Astrocyte of the cerebellum (primary cell): ENCODE measurements around the gene SIK3.

Experiments
- DNase-seq: peaks from one replicate; pipeline ENCODE4 v3.0.0-alpha.2; 2011; ENCODE audit warnings: low read depth
- H3K4me3 ChIP-seq: 2 replicates; pipeline ENCODE4 v1.5.1; 2011; ENCODE audit warnings: mild to moderate bottlenecking, low read depth, low read length, moderate library complexity
- in situ Hi-C: cut with HindIII; loops from 2 replicates; pipeline ENCODE4 v1.10.0; 2017; ENCODE audit warnings: low sequenced_read_pairs
- TF ChIP-seq, protein P1 (sequence below): IDR thresholded peaks from 2 replicates; pipeline ENCODE4 v1.5.1; 2012; ENCODE audit warnings: low read length, low read depth, moderate library complexity, mild to moderate bottlenecking; ENCODE audit errors: missing control alignments

The SIK3 gene

DNA sequence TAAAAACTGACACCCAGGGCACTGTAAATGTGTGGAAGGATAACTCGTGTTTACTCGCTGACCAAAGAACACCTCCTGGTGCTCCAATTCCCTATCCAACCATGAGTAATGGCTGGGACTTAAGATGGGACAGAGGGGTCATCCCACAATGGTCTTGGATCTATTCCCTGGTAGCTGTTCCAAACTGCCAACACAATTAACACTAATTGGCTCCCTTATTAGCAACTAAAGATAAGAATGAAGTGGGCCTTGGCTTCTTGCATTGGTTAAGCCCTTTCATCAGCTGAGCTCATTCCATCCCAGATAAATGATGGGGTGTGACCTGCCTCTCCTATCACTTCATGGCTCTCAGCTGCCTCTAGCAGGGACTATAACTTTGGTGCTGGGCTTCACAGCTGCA lies 1.5 kb upstream of the SIK3 start:
- in situ Hi-C loops: loop anchor here (25.0 kb wide), 1 partner anchor 212 kb away; no protein-coding TSS in a partner anchor
- no peak for DNase-seq
- TF ChIP-seq, protein P1, sequence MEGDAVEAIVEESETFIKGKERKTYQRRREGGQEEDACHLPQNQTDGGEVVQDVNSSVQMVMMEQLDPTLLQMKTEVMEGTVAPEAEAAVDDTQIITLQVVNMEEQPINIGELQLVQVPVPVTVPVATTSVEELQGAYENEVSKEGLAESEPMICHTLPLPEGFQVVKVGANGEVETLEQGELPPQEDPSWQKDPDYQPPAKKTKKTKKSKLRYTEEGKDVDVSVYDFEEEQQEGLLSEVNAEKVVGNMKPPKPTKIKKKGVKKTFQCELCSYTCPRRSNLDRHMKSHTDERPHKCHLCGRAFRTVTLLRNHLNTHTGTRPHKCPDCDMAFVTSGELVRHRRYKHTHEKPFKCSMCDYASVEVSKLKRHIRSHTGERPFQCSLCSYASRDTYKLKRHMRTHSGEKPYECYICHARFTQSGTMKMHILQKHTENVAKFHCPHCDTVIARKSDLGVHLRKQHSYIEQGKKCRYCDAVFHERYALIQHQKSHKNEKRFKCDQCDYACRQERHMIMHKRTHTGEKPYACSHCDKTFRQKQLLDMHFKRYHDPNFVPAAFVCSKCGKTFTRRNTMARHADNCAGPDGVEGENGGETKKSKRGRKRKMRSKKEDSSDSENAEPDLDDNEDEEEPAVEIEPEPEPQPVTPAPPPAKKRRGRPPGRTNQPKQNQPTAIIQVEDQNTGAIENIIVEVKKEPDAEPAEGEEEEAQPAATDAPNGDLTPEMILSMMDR: no peak
- H3K4me3 ChIP-seq: no peak overlapping the region

DNA sequence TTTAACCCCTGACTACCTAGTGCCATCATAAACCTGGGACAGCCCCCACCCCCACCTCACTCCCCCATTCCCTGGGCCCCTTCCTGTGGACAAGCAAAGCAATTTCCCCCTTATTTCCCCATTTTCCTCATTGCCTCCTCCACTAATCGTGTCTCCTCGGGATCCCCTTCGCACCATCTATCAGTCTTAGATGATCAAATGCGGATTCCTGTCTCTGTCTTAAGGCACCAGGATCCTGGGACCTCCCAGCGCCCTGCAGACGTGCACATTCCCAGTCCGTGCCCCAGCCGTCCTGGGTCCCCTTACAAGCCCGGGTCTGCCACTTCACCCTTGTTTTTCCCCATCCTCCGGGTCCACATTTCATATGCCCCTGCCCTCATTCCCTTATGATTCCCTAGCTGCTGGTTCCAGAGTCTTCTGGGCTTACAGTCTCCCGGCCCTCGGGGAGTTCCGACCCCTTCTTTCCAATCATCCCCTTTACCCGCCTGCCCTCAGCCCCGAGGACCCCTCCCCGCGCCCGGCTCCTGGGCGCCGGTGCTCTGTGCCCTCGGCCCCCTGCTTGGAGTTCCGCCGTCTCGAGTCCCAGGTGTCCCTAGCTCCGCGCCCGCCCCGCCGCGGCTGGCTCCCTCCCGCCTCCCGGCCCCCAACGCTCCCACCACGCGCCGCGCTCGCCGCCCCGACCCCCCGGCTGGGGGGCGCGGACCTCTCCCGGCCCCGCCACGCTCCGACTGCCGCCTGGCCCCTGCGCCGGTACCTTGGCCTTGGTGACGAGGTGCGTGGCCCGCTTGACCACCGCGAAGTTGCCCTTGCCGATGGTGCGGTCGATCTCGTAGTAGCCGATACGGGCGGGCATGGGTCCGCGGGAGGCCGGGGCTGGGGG lies 599 bp downstream of the SIK3 start:
- DNase-seq: no peak
- in situ Hi-C loops: loop anchor here (25.0 kb wide), 1 partner anchor 210 kb away; no protein-coding TSS in a partner anchor
- H3K4me3 ChIP-seq: peak overlapping the region; percentile 90
- TF ChIP-seq, protein P1: no peak

DNA sequence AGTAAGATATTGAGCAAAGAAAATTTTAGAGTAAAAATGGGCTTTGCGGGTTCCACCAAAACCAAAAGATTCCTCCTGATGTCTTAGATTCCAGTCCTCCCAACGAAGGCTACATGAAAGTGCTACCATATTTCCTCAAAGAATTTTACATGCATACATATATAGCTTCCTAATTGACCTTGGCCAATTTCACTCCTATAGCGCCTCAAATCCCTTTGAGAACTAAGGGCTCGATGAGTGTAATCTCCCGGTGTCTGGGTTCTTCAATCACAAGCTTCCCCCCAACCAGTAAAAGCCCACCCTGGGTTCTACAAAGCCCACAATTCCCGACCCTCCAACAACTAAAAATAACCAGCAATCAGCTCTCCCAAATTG lies 1.2 kb downstream of the SIK3 start:
- DNase-seq: no peak

DNA sequence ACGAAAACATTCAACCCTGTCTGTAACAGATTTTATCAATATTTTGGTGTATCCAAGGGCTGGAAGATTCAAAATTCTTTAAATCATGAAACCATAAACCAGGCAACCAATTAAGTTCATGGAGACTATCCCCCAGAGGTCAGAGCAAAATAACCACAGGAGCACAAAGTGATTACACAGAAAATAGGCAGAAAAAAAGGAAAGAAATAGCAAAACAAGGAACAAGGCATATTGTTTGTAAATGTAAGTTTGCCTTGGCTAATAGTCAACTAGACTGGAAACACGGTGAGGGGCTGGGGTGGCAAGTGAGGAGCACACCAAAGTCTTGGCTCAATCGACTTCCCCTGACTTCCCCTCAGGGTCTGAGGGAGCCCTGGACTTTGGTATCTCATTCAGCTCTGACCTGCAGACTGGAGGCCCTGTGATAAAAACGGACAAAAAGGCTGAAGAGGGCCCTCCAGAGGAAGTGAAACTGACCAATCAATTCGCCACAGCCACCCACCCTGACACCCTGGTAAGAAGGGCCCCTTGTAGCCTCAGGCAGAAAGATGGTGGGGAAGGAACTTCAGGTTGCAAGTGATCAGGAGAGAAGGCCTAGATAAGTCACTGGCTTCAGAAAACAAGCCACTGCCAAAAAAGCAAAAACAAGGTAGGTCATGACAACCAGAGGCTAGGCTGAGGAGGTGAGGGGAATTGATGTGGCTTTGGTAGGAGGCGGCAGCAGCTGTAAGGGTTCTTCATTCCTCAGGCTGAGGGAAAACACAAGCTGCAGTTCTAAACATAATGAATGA lies 1.8 kb downstream of the SIK3 start:
- TF ChIP-seq, protein P1: no peak
- no peak for DNase-seq
- peak overlapping the region; percentile 90 for H3K4me3 ChIP-seq
- in situ Hi-C loops: loop anchor here (25.0 kb wide), 1 partner anchor 209 kb away; no protein-coding TSS in a partner anchor

More for the DNA sequence above, 1.2 kb downstream of the SIK3 start:
- peak overlapping the region; percentile 90 for H3K4me3 ChIP-seq
- TF ChIP-seq, protein P1: no peak
- in situ Hi-C loops: loop anchor here (25.0 kb wide), 1 partner anchor 210 kb away; no protein-coding TSS in a partner anchor

DNA sequence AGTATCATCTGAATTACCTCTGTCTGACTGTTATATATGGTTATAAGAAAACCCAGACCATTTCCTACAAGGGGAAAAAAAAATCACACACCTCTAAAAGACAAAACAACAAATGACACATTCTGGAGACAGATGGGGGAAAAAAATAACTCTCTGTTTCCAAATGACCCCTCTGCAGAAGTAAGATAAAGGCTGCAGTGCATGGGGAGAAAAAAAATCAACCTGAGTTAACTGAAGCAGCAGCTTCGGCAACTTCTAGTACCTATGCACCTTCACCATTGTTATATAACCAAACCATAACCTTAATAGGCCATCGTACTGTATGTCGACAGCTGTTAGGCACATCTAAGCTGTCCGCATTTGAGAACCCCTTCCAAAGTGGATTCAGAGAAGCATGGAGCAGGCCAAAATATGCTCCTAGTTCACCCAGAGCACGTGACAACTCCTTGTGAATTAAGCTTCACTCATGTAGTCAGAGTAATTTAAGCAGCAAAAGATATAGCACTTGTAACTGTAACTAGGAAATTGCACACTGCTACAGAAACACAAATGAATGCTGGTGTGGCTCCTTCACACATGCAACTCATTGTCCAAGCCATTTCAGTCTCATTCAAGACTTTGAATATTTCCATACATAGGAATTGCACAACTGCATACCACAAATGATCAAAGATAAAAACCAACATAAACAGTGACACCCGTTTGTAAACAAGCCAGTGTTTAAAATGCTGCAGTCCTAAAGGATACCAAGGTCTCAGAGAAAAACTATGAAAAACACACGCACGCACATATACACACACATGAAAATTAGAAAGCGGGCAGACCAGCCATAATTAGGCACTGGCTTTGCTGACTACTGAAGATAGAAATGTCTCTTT lies 2.7 kb downstream of the SIK3 start:
- no peak for DNase-seq
- TF ChIP-seq, protein P1: no peak
- in situ Hi-C loops: loop anchor here (25.0 kb wide), 1 partner anchor 208 kb away; no protein-coding TSS in a partner anchor
- H3K4me3 ChIP-seq: no peak overlapping the region
